HCT116 (cell line): ENCODE measurements around the gene TMEM165. TPM values are rescaled to one million over a fixed set of nuclear protein-coding genes. Genes with fewer than 3 reads are reported as not detected.
A peak's percentile ranks its signal among the peaks of the same experiment; 100 is the strongest.

ENCODE experiments used
- ATAC-seq: fragments of 200-7000 bp; cut with Tn5 transposase; 2 replicates; pipeline ENCODE4 v1.9.1; 2020; ENCODE audit warnings: mild to moderate bottlenecking, moderate library complexity
- BruUV-seq: library from RNA; stranded (reverse); fragments of 400-500 nt; replicated peaks from 2 replicates; lab custom pipeline; 2021; lab: Mats Ljungman, UMichigan
- CTCF ChIA-PET: fragments of 300-600 bp; sonication (Branson Sonifier 250); formaldehyde crosslinking; loops from one replicate; lab custom pipeline; 2021; ENCODE audit warnings: antibody characterized with exemption; lab: Charles Lee
- POLR2A ChIA-PET: fragments of 300-600, 350-600 bp; sonication (Branson Sonifier 250); formaldehyde crosslinking; loops from one replicate; lab custom pipeline; 2021; ENCODE audit warnings: antibody characterized with exemption; lab: Charles Lee
- RAD21 ChIA-PET, 2 experiments: fragments of 300-600 bp; sonication (Branson Sonifier 250); formaldehyde crosslinking; loops; one replicate each; lab custom pipeline; 2023; ENCODE audit warnings: low total read pairs in 2 of 2; ENCODE audit not compliant: uncharacterized antibody in 2 of 2, unreplicated experiment in 2 of 2, low non-redundant PET in 1 of 2; lab: Charles Lee
- DNase-seq: peaks from one replicate; pipeline ENCODE4 v3.0.0-alpha.2; 2010; ENCODE audit warnings: low read depth, low spot score
- H2AFZ ChIP-seq: fragments of 200-600 bp; shearing (Covaris generic), sonication (generic); 2 replicates; pipeline ENCODE4 v1.6.1; 2017; ENCODE audit warnings: low read depth, mixed run types, mixed read lengths, antibody characterized with exemption, low read length; ENCODE audit not compliant: poor library complexity, severe bottlenecking
- H3K27ac ChIP-seq: 2 replicates; pipeline ENCODE4 v1.5.1; 2012; ENCODE audit warnings: low read depth, low read length
- H3K27me3 ChIP-seq: fragments of 200-600 bp; sonication (generic); 2 replicates; pipeline ENCODE4 v1.6.1; 2016; ENCODE audit warnings: mixed run types, low read length, mixed read lengths; ENCODE audit not compliant: insufficient read depth
- H3K36me3 ChIP-seq, 2 experiments: fragments of 200-500 bp in 1 of 2; fragments of 200-600 bp in 1 of 2; sonication (Bioruptor generic) in 1 of 2; sonication (generic) in 1 of 2; 2 replicates each; pipeline versions ENCODE4 v1.5.1 to v1.6.1; 2014 to 2016; ENCODE audit warnings: low read length in 2 of 2, inconsistent platforms in 1 of 2, mixed read lengths in 1 of 2, mixed run types in 1 of 2; ENCODE audit not compliant: insufficient read depth in 2 of 2, control insufficient read depth in 1 of 2
- H3K4me1 ChIP-seq, 2 experiments: fragments of 200-600 bp in 1 of 2; sonication (generic) in 1 of 2; 2 replicates each; pipeline versions ENCODE4 v1.5.1 to v1.6.1; 2012 to 2017; ENCODE audit warnings: low read length in 2 of 2, inconsistent platforms in 1 of 2, mild to moderate bottlenecking in 1 of 2, mixed read lengths in 1 of 2, mixed run types in 1 of 2, moderate library complexity in 1 of 2; ENCODE audit not compliant: insufficient read depth in 2 of 2, control insufficient read depth in 1 of 2
- H3K4me2 ChIP-seq: fragments of 200-600 bp; sonication (generic); 2 replicates; pipeline ENCODE4 v1.6.1; 2017; ENCODE audit warnings: mixed run types, low read length, mixed read lengths
- H3K4me3 ChIP-seq, 2 experiments: fragments of 200-600 bp in 1 of 2; sonication (generic) in 1 of 2; replicated peaks in 1 of 2; 2 replicates each; pipeline ENCODE4 v1.5.1; 2011 to 2016; ENCODE audit warnings: low read length in 2 of 2, control low read depth in 1 of 2, low read depth in 1 of 2, mild to moderate bottlenecking in 1 of 2, mixed read lengths in 1 of 2, mixed run types in 1 of 2
- H3K79me2 ChIP-seq: fragments of 200-600 bp; sonication (generic); 2 replicates; pipeline ENCODE4 v1.6.1; 2017; ENCODE audit warnings: mild to moderate bottlenecking, mixed run types, low read length, moderate library complexity, mixed read lengths; ENCODE audit not compliant: insufficient read depth
- H3K9ac ChIP-seq: fragments of 200-600 bp; sonication (generic); 2 replicates; pipeline ENCODE4 v1.6.1; 2016; ENCODE audit warnings: low read length, mixed read lengths
- H3K9me2 ChIP-seq: fragments of 200-600 bp; sonication (generic), shearing (Covaris generic); 2 replicates; pipeline ENCODE4 v1.6.1; 2017; ENCODE audit warnings: mixed run types, mild to moderate bottlenecking, moderate library complexity; ENCODE audit not compliant: insufficient read depth
- H3K9me3 ChIP-seq, 2 experiments: fragments of 200-500 bp in 1 of 2; fragments of 200-600 bp in 1 of 2; sonication (Bioruptor generic) in 1 of 2; sonication (generic) in 1 of 2; 2 replicates each; pipeline ENCODE4 v1.6.1; 2014 to 2017; ENCODE audit warnings: low read length in 2 of 2, mixed read lengths in 2 of 2, inconsistent platforms in 1 of 2, low read depth in 1 of 2, mild to moderate bottlenecking in 1 of 2, mixed run types in 1 of 2, moderate library complexity in 1 of 2; ENCODE audit not compliant: control insufficient read depth in 1 of 2, insufficient read depth in 1 of 2
- H4K20me1 ChIP-seq: fragments of 200-600 bp; sonication (generic), shearing (Covaris generic); 2 replicates; pipeline ENCODE4 v1.6.1; 2017; ENCODE audit warnings: mixed run types, mild to moderate bottlenecking, moderate library complexity; ENCODE audit not compliant: insufficient read depth
- CBX3 ChIP-seq: IDR thresholded peaks from 2 replicates; pipeline ENCODE4 v1.6.1; 2012; ENCODE audit warnings: low read depth
- CTCF ChIP-seq, 3 experiments: fragments of 200-600 bp in 1 of 3; sonication (generic) in 1 of 3; IDR thresholded peaks in 2 of 3; conservative IDR thresholded peaks in 1 of 3; 2 replicates each; pipeline ENCODE4 v1.5.1; 2012 to 2017; ENCODE audit warnings: low read depth in 2 of 3, low read length in 2 of 3, antibody characterized with exemption in 1 of 3, borderline replicate concordance in 1 of 3, control low read depth in 1 of 3, mild to moderate bottlenecking in 1 of 3, mixed read lengths in 1 of 3, mixed run types in 1 of 3, moderate library complexity in 1 of 3; ENCODE audit not compliant: insufficient read depth in 1 of 3
- JUND ChIP-seq: IDR thresholded peaks from 2 replicates; pipeline ENCODE4 v1.6.1; 2012
- RAD21 ChIP-seq: IDR thresholded peaks from 2 replicates; pipeline ENCODE4 v1.6.1; 2012; ENCODE audit warnings: low read depth, mild to moderate bottlenecking
- ZBTB33 ChIP-seq: IDR thresholded peaks from 2 replicates; pipeline ENCODE4 v1.6.1; 2011; ENCODE audit warnings: mild to moderate bottlenecking, low read length, moderate library complexity; ENCODE audit not compliant: insufficient replicate concordance; ENCODE audit errors: extremely low read depth
- intact Hi-C: fragments of 100-400 bp; cut with micrococcal nuclease; formaldehyde crosslinking; loops from 2 replicates; pipeline ENCODE4 v1.10.0; 2022
- total RNA-seq: library from RNA; stranded (reverse); gene quantifications from one replicate; pipeline ENCODE4 v1.2.1, GENCODE V29; 2021; ENCODE audit not compliant: unreplicated experiment

TMEM165 gene
- total RNA-seq, 1 experiment from 2014 or later = 60.7 TPM

- no peak for DNase-seq
- H3K79me2 ChIP-seq = peaks cover 42% of the 10 kb centered on the region
- intact Hi-C loops = loop anchor here (1.0 to 2.0 kb wide), 2 partner anchors 32 to 49 kb away; partner anchors contain the start of gene SRD5A3
- peaks cover 9 to 12% of the 10 kb centered on the region in 2 experiments; a peak in 3 of 4 replicates for H3K36me3 ChIP-seq
- H3K9me3 ChIP-seq = no peaks in the 10 kb centered on the region
- TSS peak; percentile 93 for BruUV-seq
- peaks cover 13% of the 10 kb centered on the region; the same call in 1 of the 2 replicates for H4K20me1 ChIP-seq
- POLR2A ChIA-PET = interaction anchor here (1.2 to 2.2 kb wide), 3 partner anchors 9 to 50 kb away, joined by 3 to 12 read pairs (median 6); partner anchors contain the start of gene SRD5A3
- H3K27ac ChIP-seq = peak overlapping the region; percentile 90
- peak overlapping the region; percentile 80 to 92 for H3K4me3 ChIP-seq
- H3K9me2 ChIP-seq = no peaks in the 10 kb centered on the region
- peak; percentile 1; the same call in 1 of the 2 replicates for ATAC-seq
- RAD21 ChIA-PET = interaction anchor here (0.7 to 1.1 kb wide), 2 partner anchors 9 to 48 kb away, joined by 3 read pairs; no protein-coding TSS in a partner anchor
- TF ChIP-seq JUND = no peak
- TF ChIP-seq CTCF (IDR thresholded peaks at IDR 0.05 in 2 of 3, conservative IDR thresholded peaks at IDR 0.05 in 1 of 3; ENCODE audit: borderline replicate concordance in 1 of 3, insufficient read depth in 1 of 3, low read depth in 2 of 3, low read length in 2 of 3) = peak in 2 of 3 experiments; percentile 14 to 23; a peak in 1 of 6 replicates
- TF ChIP-seq CBX3 = 0 out of 2 replicates have a peak, but pooled peaks have one; percentile 21
- TF ChIP-seq RAD21 = peak; percentile 12; the same call in 1 of the 2 replicates
- TF ChIP-seq ZBTB33 = no peak
- TF ChIP-seq, all 23 proteins: peak for 3
- no peaks in the 10 kb centered on the region for H3K27me3 ChIP-seq
- peak overlapping the region; percentile 77 for H3K4me2 ChIP-seq
- H3K9ac ChIP-seq = peak overlapping the region; percentile 92
- H3K4me1 ChIP-seq = peaks cover 18 to 29% of the 10 kb centered on the region in 2 experiments
- CTCF ChIA-PET = interaction anchor here (0.6 to 0.9 kb wide), 2 partner anchors 35 to 554 kb away, joined by 3 read pairs; partner anchors contain the start of gene CEP135
- no peak overlapping the region for H2AFZ ChIP-seq
These were observed 584 bp upstream of the TMEM165 start for GRCh38 chr4:55395218-55395528.
